Stimulated activated CD8-positive, alpha-beta memory T cell treated with anti-CD3 and anti-CD28 coated beads, Interleukin-2, amount 100 ng/mL, for 48 hours (primary cell): Measurements from ENCODE around the gene CREB3.

ENCODE experiments used
- DNase-seq, 2 donors: peaks; one replicate each; pipeline ENCODE4 v3.0.0-alpha.2; 2020; ENCODE audit warnings: low read depth in 2 of 2

Gene CREB3

GRCh38 chr9:35776018-35776417, 43.6 kb downstream of the CREB3 start:
- no peak for DNase-seq

- DNase-seq, result no peak
Measured at GRCh38 chr9:35778496-35778895, 46.0 kb downstream of the CREB3 start.

GRCh38 chr9:35781066-35781465, 48.6 kb downstream of the CREB3 start:
- DNase-seq, result no peak

DNA sequence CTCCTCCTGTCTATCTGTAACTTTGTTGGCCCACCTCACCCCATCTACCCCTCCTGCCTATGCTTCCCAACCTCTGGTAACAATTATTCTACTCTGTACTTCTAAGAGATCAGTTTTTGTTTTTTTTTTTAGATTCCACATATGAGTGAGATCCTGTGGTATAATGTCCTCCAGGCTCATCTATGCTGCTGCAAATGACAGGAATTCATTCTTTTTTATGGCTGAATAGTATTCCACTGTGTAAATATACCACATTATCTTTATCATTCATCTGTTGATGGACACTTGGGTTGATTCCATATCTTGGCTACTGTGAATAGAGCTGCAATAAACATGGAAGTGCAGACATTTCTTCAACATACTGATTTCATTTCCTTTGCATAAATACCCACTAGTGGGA, 51.0 kb downstream of the CREB3 start:
- no peak for DNase-seq
